K562 (cell line): ENCODE results near the gene METTL22. TPM values are rescaled to one million over a fixed set of nuclear protein-coding genes. Genes with fewer than 3 reads are reported as not detected.

Experiments used
- AFF4 ChIP-seq: sonication (generic); formaldehyde crosslinking; IDR thresholded peaks from 2 replicates; pipeline ENCODE4 v1.8.0; 2023; ENCODE audit warnings: mild to moderate bottlenecking, missing genetic modification reagents
- CHD1 ChIP-seq: fragments of 200-600 bp; sonication (generic); IDR thresholded peaks from one replicate; pipeline ENCODE4 v1.6.1; 2012; ENCODE audit warnings: mild to moderate bottlenecking, moderate library complexity, low read length, inconsistent platforms
- FUS ChIP-seq: fragments of 200-400 bp; formaldehyde crosslinking; optimal IDR thresholded peaks from 2 replicates; pipeline ENCODE3; 2017; ENCODE audit warnings: low read depth, low read length
- KDM2B ChIP-seq: fragments of 250-450 bp; sonication (Bioruptor Pico); IDR thresholded peaks from 2 replicates; pipeline ENCODE4 v1.8.0; 2021; ENCODE audit warnings: mild to moderate bottlenecking, moderate library complexity
- NR2C1 ChIP-seq, 2 experiments: fragments of 450-650 bp; IDR thresholded peaks; 2 replicates each; pipeline ENCODE4 v1.6.1; 2017; ENCODE audit warnings: mild to moderate bottlenecking in 2 of 2, antibody characterized with exemption in 1 of 2, inconsistent platforms in 1 of 2, missing compliant biosample characterization in 1 of 2, missing genetic modification characterization in 1 of 2
- RERE ChIP-seq: sonication (generic); formaldehyde crosslinking; IDR thresholded peaks from 2 replicates; pipeline ENCODE4 v1.8.0; 2023; ENCODE audit warnings: missing genetic modification reagents, mild to moderate bottlenecking, borderline replicate concordance
- THRB ChIP-seq: fragments of 450-650 bp; formaldehyde crosslinking; conservative IDR thresholded peaks from 2 replicates; pipeline ENCODE4 v1.4.0; 2022; ENCODE audit warnings: mild to moderate bottlenecking, missing genetic modification characterization
- ZBTB11 ChIP-seq, 3 experiments: fragments of 200-800 bp in 1 of 3; fragments of 250-450 bp in 1 of 3; fragments of 450-650 bp in 1 of 3; sonication (Bioruptor Pico) in 1 of 3; sonication (Bioruptor generic) in 1 of 3; formaldehyde crosslinking in 1 of 3; IDR thresholded peaks; 2 replicates each; pipeline versions ENCODE4 v1.6.1 to v1.8.0; 2016 to 2022; ENCODE audit warnings: mild to moderate bottlenecking in 2 of 3, missing genetic modification characterization in 2 of 3, missing compliant biosample characterization in 1 of 3, moderate library complexity in 1 of 3
- ZC3H11A ChIP-seq: IDR thresholded peaks from 2 replicates; pipeline ENCODE4 v1.6.1; 2012; ENCODE audit warnings: low read depth, low read length, improper control_type of control experiment
- ZNF444 ChIP-seq: fragments of 250-450 bp; sonication (Bioruptor Pico); IDR thresholded peaks from 2 replicates; pipeline ENCODE4 v1.4.0; 2020; ENCODE audit warnings: mild to moderate bottlenecking, moderate library complexity
- polyA plus RNA-seq, 8 experiments: library from polyadenylated mRNA; depleted of rRNA in 4 of 8; stranded (reverse) in 5 of 8; unstranded in 3 of 8; fragments of >200 nt; fragmentation: Nextera tagmentation in 2 of 8; fragmentation: Illumina TruSeq in 1 of 8; extraction: Ambion mirVana in 2 of 8; extraction: Trizol in 1 of 8; gene quantifications; 2 replicates each; pipeline versions ENCODE4 v1.2.1 to v1.2.3, GENCODE V29; 2011 to 2014; ENCODE audit warnings: inconsistent platforms in 1 of 8, missing spikeins in 1 of 8
- total RNA-seq, 7 experiments: library from RNA; depleted of rRNA in 6 of 7; stranded (reverse); fragments of >200 nt in 6 of 7; fragmentation: Illumina TruSeq in 2 of 7; extraction: Trizol in 2 of 7; gene quantifications; 2 replicates each; pipeline versions ENCODE4 v1.2.1 to v1.2.3, GENCODE V29; 2011 to 2021; ENCODE audit warnings: low replicate concordance in 1 of 7

The METTL22 gene
- total and polyA plus RNA-seq, 9 of the 15 experiments (the other 6 are each of a cell fraction or from before 2014, with no cell fraction given) = 6.9 to 33.2 (median 18.5) TPM

- no peak for TF ChIP-seq AFF4 (CRISPR knock-in tag)
- no peak for TF ChIP-seq ZC3H11A
- no peak for TF ChIP-seq KDM2B (CRISPR knock-in tag)
- no peak for TF ChIP-seq FUS
- TF ChIP-seq RERE (CRISPR knock-in tag) = no peak
- peak in 1 of 3 experiments; percentile 74; a peak in 2 of 6 replicates for TF ChIP-seq ZBTB11 (CRISPR knock-in tag; IDR thresholded peaks at IDR 0.05)
- no peak for TF ChIP-seq NR2C1 (IDR thresholded peaks at IDR 0.05)
- TF ChIP-seq NR2C1 (tag; IDR thresholded peaks at IDR 0.05) = peak; percentile 37; the same call in 1 of the 2 replicates
- TF ChIP-seq CHD1 = no peak
- no peak for TF ChIP-seq THRB (CRISPR knock-in tag)
- TF ChIP-seq ZNF444 (CRISPR knock-in tag) = no peak
Measured at GRCh38 chr16:8594149-8594666, 27.3 kb upstream of the METTL22 start (continued).
